ENCODE results near the gene NUDT14.

Gene NUDT14

DNA sequence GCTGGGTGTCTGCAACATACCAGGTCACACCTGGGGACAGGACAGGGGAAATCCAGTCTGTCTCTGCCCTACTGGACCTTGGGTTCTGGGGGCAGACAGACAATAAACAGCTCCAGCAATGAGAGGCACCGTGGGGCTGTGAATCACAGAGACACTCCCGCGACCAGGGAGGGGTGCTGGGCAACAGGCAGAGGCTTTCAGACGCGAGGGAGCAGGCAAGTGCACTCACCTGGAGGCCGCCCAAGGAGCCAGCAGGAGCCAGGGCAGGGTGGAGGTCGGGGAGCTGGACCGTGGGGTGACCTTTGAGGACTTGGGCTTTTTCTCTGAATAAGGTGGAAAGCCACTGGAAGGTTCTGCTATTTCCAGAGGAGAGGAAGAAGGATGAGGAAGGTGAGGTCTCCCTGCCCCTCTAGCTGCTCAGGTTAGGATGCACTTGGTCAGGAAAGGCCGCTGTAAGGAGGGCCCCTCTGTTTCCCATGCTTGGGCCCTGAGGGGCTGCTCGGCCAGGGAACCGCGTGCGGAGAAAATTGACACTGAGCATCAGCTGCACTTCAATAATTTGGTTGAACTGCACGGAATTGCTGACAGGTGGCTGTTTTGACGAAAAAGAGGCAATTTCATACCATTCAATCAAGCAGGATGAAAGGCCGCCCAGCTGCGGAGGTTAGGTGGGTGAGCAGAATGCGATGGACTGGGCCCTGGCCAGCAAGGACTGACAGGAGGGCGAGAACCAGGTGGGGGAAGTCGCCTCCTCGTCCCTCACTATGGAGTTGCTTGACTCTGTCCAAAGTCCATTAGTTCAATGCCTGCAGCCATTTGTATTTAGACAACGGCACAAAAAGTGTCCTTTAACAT, 54.8 kb downstream of the NUDT14 start:
- no peak for DNase-seq

DNA sequence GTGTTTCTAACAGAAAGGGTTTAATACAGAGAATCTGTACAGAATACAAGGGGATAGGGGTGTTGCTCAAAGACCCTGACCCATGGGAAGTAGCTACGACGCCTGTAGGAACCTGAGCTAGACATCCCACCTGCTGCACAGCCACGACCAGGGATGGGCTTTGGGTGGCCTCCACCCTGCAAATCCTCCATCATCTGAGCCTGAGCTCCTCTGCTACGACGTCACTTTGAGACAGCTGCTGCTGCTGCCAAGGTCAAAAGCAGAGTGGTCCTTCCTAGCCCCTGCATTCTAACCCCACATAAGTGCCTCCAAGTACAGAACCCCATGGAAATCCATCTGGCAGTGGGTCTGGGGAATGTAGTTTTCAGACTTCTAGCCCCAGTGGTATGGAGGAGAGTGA, 56.3 kb downstream of the NUDT14 start:
- no peak for DNase-seq

DNA sequence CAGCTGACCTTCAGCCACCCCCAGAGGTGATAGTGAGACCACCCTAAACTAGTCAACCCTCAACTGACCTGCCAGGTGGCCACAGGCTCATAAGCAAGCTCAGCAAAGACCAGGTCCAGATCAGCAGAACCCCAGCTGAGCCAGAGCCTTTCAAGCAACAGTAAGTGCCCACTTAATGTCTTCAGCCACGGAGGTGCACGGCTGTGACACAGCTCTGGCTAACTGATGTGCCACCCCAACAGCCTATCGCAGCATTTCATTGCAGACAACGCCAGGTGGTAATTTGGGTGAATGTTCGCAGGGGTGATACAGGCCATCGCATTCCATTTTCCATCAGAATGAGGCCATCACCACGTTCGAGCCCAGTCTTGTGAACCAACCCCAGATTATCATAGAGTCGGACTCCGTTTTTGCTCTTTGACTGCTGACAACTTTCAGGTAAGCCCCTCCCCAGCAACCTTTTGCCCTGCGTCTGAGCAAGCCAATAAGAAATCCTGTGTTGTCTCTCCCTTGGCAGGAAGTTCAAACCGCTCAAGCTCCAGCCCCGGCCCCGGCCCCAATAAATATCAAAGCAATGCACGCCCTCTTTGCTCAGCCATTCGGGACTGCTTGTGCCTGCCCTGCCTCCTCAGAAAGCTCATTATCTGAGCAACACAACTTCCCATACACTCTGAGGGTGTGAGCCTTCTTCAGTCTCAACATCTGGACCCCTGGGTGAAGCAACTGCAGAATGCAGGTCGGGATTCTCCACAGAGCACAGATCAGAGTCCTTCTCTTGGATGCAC, 56.9 kb downstream of the NUDT14 start:
- no peak for DNase-seq

DNA sequence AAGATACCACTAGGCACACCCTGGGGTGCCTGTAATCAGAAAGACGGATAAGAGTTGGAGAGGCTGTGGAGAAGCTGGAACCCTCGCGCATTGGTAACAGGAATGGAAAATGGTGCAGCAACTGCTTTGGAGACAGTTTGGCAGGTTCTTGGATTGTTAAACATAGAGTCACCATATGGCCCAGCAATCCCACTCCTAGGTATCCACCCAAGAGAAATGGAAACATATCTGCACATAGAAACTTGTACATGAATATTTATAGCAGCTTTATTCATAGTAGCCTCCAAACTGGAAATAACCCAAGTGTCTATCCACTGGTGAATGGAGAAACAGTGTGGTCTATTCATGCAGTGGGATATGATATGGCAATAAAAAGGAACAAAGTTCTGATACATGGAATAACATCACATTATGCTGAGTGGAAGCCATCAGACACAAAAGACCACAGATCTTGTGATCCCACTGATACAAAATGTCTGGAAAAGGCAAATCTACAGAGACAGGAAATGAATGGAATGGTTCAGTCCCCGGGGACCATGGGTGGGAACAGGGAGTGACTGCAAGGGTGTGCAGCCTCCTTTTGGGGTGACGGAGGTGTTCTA, 57.9 kb downstream of the NUDT14 start:
- no peak for DNase-seq

Data from activated T-cell treated with anti-CD3 and anti-CD28 coated beads, Interleukin-2, amount 50 U/mL, for 48 hours (primary cell).